HL-60 (cell line): ENCODE results near the gene KCNE1.

Experiments used
- DNase-seq, 2 experiments: peaks; one replicate each; pipeline ENCODE4 v3.0.0-alpha.2; 2010 to 2020; ENCODE audit warnings: low read depth in 1 of 2, low spot score in 1 of 2
- H3K27ac ChIP-seq: fragments of 250-450 bp; sonication (Bioruptor Pico); replicated peaks from 2 replicates; pipeline ENCODE4 v1.5.1; 2020; ENCODE audit warnings: mild to moderate bottlenecking, moderate library complexity
- H3K27me3 ChIP-seq: fragments of 250-450 bp; sonication (Bioruptor Pico); 2 replicates; pipeline ENCODE4 v1.5.1; 2021; ENCODE audit warnings: mild to moderate bottlenecking, moderate library complexity; ENCODE audit not compliant: insufficient read depth, poor library complexity, severe bottlenecking
- H3K4me3 ChIP-seq: replicated peaks from 2 replicates; pipeline ENCODE4 v1.5.1; 2011; ENCODE audit warnings: mild to moderate bottlenecking, control low read depth, low read length; ENCODE audit not compliant: insufficient read depth
- CTCF ChIP-seq: IDR thresholded peaks from one replicate; pipeline ENCODE4 v1.5.1; 2011; ENCODE audit warnings: low read length, control low read depth, inconsistent platforms; ENCODE audit not compliant: insufficient read depth
- GABPA ChIP-seq: IDR thresholded peaks from 2 replicates; pipeline ENCODE4 v1.6.1; 2012; ENCODE audit warnings: low read depth
- POLR2AphosphoS5 ChIP-seq: IDR thresholded peaks from 2 replicates; pipeline ENCODE4 v1.6.1; 2012; ENCODE audit warnings: low read depth
- REST ChIP-seq: IDR thresholded peaks from 2 replicates; pipeline ENCODE4 v1.6.1; 2012; ENCODE audit warnings: low read depth; ENCODE audit not compliant: insufficient replicate concordance
- SPI1 ChIP-seq: IDR thresholded peaks from 2 replicates; pipeline ENCODE4 v1.6.1; 2012; ENCODE audit warnings: low read depth, mild to moderate bottlenecking, borderline replicate concordance

KCNE1 gene

GRCh38 chr21:34526618-34527290 lies 14.7 kb upstream of the KCNE1 start:
- Histone ChIP-seq H3K4me3 (no peak overlapping the region), H3K27me3 (no peaks in the 10 kb centered on the region), H3K27ac (no peak overlapping the region; the same call in 1 of the 2 replicates)
- peak; percentile 38 to 55 for DNase-seq
- TF ChIP-seq POLR2AphosphoS5 (peak; percentile 55; the same call in 1 of the 2 replicates), REST (no peak), CTCF (no peak)

- DNase-seq: no peak
- Histone ChIP-seq H3K4me3 (no peak overlapping the region), H3K27me3 (no peaks in the 10 kb centered on the region), H3K27ac (no peak overlapping the region)
- no peak for TF ChIP-seq POLR2AphosphoS5
Observed at GRCh38 chr21:34526241-34526617, 14.2 kb upstream of the KCNE1 start.

- Histone ChIP-seq H3K4me3 (no peak overlapping the region), H3K27me3 (no peaks in the 10 kb centered on the region), H3K27ac (no peak overlapping the region)
- TF ChIP-seq REST (no peak), POLR2AphosphoS5 (no peak), GABPA (no peak), SPI1 (no peak), CTCF (no peak)
- DNase-seq: no peak
Observed at GRCh38 chr21:34524646-34525601, 12.9 kb upstream of the KCNE1 start.

GRCh38 chr21:34523019-34523555 lies 11.1 kb upstream of the KCNE1 start:
- Histone ChIP-seq H3K4me3 (no peak overlapping the region), H3K27ac (no peak overlapping the region)

More at GRCh38 chr21:34523019-34523555, 11.1 kb upstream of the KCNE1 start:
- no peak for DNase-seq
- no peak for TF ChIP-seq POLR2AphosphoS5
- TF ChIP-seq CTCF: no peak
- no peak for TF ChIP-seq REST
- no peak for TF ChIP-seq GABPA
- TF ChIP-seq SPI1: no peak
- no peaks in the 10 kb centered on the region for H3K27me3 ChIP-seq
